DLD1 (cell line): ENCODE data around the gene XIRP1.

Experiments used
- in situ Hi-C: cut with HindIII; loops from 2 replicates; pipeline ENCODE4 v1.10.0; 2017; ENCODE audit warnings: low sequenced_read_pairs

XIRP1 gene

DNA sequence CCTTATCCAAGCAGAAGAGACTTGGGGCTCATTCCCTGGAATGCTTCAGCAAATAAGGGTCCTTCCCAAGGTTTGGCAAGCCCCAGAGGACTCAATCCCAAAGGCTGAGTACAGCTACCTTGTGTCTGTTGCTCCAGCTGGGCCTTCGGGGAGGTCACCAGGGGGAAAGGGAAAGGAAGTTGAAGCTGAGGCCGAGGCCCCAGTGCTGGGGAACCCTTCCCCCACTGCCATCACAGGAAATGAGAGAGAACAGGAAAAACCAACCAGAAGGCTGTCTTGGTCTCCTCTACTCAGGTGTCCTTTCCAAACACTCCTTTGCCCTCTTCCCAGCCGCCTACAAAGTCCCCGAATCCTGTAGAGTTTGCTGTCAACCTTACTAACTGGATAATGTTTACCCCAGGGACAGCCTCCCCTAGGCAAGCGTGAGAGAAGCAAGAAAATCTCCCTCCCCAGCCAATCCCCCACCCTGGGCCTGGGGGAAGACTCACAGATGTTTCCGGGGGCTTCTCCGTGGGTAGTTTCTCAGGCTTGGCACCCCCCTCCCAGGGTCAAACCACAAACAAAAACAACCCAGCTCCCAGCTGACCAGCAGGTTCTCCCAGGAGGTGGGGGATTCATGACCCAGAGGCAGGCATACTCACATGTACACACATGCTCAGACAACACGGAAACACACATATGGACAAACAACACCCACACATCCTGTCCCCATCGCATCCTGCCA lies 44.5 kb downstream of the XIRP1 start:
- in situ Hi-C loops: no loop called here

DNA sequence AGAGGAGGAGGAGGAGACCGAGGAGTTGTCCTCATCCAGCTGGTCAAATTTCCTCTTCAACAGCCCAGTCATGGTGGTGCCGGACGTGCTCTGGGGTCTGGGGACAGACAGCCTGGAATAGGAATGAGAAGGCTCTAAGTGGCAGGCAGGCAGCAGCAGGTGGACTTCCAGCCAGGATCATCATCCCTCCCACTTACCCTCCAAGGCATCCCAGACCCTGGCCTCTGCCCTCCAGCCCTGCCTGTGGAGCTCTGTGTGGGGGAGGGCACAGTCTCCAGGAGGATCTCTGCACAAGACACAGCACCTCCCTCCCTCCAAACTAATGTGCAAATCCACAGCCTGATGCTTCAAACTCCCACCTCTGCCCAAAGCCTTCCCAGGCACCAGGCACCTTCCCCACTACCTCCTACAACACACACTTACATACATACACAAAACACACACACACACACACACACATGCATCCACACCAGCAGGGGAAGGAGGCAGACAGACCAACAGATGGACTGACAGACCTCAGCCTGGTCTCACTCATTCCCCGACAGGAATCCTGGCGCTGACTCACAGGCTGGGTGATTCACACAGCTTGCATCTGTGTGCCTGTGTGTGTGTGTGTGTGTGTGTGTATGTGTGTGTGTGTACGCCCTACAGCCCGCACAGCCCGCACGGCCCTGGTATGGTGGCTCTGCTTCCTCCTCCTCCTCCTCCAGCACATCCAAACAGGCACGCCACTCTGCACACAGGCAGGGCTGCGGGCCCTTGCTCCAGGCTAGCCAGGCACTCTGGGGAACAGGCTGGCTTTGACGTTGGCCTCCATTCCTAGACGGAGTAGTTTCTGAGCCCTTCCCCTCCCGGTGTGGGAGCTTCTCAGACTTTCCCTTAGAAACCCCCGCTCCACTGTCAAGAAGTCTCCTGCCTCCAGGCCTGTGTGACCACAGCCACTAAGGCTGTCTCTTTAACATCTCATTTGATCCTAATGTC lies 45.5 kb downstream of the XIRP1 start:
- in situ Hi-C loops: no loop called here

GRCh38 chr3:39146083-39146501 lies 46.3 kb downstream of the XIRP1 start:
- in situ Hi-C loops: no loop called here

DNA sequence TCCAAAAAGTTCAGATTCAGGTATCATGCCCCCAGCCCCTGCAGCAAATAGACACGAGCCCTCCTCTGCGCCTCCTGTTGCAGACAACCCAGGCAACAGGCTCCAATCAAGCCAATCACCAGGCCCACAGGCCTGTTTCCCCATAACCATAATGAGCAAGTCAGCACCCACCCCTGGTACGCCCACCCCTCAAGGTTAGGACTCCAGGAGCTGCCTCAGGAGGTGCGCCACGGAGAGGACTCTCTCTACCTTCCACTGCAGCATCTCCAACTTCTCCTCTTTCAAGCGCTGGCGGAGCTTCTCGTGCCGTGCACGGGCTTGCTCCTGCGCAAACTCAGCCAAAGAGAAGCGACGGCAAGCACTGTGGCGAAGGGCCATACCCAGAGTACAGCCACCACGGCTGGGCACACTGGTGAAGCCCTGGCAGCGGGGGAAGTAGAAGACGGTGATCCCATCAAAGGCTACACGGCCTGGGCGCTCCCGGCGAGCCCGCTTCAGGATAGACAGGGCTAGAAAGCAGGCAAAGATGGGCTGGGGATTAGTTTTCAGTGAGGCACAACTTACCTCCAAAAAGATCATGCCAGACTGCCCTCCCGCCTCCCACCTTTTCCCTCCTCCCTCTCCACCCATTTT lies 47.5 kb downstream of the XIRP1 start:
- in situ Hi-C loops: no loop called here

DNA sequence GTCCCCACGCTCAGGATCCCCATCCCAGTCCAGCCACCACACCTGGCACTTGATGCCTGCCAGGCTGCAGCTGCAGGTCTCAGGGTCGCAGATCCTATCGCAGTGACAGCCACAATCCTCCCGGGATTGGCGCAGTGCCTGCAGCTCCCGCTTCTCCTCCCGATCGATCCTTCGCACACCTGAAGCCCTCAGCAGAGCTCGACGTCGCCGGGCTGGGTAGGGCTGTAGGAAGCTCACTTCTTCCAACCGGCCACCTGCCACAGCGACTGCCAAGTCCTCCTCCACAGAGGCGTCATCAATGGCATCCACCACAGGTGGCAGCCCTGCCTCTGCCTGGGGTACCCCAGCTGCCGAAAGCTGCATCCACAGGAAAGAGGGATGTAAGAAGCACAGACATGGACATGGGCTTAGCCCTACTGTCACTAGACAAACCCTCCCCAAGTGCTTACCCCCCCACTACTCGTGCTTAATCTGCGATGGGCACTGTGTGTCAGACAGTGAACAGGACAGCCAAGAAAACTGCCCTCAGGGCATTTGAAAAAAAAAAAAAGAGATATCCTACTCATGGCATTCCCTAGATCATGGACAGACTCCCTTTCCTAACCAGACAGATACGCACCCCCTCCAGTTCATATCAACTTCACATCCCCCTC lies 48.2 kb downstream of the XIRP1 start:
- in situ Hi-C loops: no loop called here

DNA sequence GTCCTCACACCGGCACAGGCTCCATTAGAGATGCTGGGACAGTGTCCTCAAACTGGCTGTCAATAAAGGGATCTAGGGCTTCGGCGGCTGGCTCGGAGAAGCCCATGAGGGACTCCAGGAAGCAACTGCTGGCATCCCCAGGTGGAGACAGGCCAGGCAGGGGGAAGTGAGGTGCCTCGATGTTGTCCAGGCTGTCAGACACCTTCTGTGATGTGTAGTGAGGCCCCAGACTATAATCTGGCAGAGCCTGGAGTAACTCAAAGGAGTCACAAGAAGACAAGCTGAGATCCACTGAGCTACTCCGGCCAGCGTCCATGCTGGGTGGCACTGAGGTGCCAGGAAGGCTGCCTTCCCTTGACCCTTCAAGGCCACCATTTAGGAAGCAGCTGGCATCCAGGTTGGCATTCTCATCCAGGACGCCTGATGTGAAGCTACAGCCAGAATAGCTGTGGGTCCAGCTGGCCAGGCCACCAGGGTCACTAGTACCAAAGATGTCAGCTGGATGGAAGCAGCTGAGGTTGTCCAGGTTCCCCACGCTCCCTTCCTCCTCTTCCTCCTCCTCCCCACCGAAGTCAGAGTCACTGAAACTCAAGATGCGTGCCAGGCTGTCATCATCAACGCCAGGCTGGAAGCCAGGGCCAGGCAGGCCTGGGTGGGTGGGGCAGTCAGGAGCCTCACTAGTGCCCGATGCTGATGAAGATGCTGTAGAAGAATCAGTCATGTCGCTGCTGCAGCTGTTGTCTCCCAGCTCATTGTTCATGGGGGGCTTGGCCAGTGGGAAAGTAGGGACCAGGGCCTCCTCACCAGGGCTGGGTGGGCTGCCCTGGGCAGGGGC lies 49.1 kb downstream of the XIRP1 start:
- in situ Hi-C loops: no loop called here

DNA sequence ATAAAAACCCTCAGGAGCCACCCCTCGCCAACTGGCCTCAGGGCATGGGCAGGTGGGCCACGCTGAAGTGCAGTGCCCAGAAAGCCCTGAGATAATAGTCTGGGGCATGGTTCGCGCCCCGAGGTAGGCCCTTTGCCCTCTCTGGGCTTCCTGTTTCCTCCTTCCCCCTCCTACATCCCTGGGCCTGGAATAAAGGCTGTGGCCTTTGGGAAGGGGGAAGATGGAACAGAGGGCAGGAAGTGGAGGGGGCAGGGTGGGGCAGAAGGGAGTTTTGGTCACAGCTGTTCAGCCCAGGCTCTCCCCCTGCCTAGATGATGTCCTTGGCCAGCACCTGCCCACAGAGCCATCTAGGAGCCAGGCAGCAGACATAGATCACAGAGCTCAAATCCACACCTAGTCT lies 50.3 kb downstream of the XIRP1 start:
- in situ Hi-C loops: no loop called here

GRCh38 chr3:39141171-39141995 lies 51.0 kb downstream of the XIRP1 start:
- in situ Hi-C loops: no loop called here

- in situ Hi-C loops: no loop called here
Observed at GRCh38 chr3:39140341-39140971, 51.9 kb downstream of the XIRP1 start.

GRCh38 chr3:39139442-39139841 lies 53.0 kb downstream of the XIRP1 start:
- in situ Hi-C loops: no loop called here

DNA sequence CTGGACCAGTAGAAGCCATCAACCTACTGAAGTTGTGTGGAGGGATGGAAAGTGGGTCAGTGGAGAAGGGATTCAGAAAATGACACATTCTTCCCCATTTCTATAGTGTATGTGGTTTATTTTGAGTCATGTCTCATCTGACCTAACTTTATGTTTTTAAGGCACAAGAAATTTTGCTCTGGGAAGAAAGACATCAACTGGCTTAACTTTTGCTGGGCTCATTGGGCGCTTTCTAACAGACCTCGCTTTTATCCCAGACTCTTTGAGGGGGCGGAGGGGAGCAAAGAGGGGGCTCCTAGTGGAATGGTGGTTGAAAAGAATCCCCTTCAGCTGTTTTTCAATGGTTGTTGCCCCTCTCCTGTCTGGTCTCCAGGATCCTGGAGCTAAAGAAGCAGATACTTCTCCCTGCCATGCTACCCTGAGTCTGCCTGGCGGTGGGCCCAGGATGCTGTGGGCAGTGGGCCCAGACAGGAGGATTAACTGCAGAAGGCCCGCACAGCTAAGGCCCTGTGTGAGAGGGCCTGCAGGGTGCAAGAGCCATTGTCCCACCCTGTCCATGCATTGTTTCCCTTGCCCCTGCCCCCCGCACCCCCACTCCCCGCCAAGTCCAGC lies 53.5 kb downstream of the XIRP1 start:
- in situ Hi-C loops: no loop called here

- in situ Hi-C loops: no loop called here
Observed at GRCh38 chr3:39137991-39138803, 54.2 kb downstream of the XIRP1 start.

DNA sequence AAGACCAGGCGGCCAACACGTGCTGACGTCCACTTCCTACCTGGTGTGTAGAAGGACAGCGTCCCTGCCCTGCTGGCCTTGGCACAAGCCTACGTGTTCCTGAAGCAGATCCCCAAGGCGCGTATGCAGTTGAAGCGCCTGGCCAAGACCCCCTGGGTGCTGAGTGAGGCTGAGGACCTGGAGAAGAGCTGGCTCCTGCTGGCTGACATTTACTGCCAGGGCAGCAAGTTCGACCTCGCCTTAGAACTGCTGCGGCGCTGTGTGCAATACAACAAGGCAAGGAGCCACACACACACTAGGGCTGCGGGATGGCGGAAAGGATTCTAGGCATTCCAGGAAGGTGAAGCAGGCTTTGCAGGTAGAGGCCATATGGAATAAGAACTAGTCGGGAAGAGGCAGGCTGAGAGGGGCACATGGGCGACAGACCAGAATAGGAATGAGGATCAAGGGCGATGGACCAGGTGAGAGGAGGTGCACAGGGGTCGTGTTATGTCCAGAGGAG lies 54.9 kb downstream of the XIRP1 start:
- in situ Hi-C loops: no loop called here

DNA sequence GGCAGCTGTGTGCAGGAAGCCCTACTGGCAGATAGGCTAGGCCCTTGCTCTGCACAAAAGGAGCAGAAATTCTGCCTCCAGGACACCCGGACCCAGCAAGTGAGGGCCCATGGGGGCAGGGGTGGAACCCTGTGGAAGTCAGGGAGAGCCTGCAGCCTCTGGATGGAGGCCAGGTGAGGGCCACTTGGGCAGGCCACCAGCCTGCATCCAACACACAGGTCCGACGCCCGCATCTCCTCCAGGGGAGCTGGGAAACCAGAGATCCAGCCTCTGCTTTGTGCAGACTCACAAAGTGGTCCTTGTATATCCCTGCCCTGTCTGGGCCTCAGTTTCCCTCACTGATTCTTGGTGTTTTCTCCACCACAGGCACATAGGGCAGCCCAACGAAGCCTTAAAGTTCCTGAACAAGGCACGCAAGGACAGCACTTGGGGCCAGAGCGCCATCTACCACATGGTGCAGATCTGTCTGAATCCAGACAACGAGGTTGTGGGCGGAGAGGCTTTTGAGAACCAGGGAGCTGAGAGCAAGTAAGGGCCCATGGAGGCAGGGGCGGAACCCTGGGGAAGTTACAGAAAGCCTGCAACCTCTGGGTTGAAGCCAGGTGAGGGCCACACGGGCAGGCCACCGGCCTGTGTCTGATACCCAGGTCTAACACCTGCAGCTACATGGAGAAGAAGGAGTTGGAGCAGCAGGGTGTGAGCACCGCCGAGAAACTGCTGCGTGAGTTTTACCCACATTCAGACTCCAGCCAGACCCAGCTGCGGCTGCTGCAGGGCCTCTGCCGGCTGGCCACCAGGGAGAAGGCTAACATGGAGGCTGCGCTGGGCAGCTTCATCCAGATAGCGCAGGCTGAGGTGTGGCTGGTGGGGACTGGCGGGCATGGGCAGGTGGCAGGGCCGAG lies 55.6 kb downstream of the XIRP1 start:
- in situ Hi-C loops: no loop called here

DNA sequence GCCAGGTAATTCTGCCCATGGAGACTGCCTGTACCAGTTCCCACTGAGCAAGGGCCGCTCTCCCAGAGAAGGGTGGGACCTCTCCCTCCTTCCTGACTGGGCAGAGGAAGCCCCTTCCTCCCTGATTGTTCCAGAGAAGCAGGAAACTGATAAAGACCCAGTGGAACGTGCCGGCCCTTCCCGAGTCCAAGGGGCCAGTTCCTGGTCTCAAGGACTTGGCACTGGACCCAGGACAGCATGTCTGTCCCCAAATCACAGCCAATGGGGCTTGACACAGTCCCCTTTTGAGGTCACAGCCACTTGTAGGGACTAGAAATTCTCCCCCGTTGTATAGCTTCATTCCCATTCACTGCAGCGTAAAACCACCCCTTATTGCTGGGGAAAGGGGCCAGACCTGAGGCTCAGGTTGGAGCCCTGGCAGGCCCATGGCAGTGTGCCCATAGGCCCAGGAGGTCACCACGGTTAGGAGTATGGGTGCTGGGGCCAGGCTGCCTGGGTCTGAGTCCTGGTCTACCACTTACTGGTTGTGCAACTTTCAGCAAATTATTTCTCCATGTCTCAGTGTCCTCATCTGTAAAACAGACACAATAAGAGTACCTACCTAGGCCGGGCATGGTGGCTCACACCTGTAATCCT lies 57.1 kb downstream of the XIRP1 start:
- in situ Hi-C loops: no loop called here

GRCh38 chr3:39134305-39134704 lies 58.1 kb downstream of the XIRP1 start:
- in situ Hi-C loops: no loop called here
